Ovary (tissue), 9 donors: Measurements from ENCODE around the gene ANKFN1. TPM values are rescaled to one million over a fixed set of nuclear protein-coding genes. Genes with fewer than 3 reads are reported as not detected.

ENCODE experiments used
- DNase-seq, 5 donors: peaks; one replicate each; pipeline ENCODE4 v3.0.0-alpha.2; 2019 to 2020
- H3K27ac ChIP-seq, 2 donors: fragments of 200-600 bp; one replicate each; pipeline versions ENCODE4 v1.5.1 to v1.8.0; 2019 to 2022
- H3K27me3 ChIP-seq: fragments of 200-600 bp; one replicate; pipeline ENCODE4 v1.8.0; 2022
- H3K36me3 ChIP-seq: fragments of 200-600 bp; sonication (generic); one replicate; pipeline ENCODE4 v1.5.1; 2019
- H3K4me1 ChIP-seq: one replicate; pipeline ENCODE4 v1.8.1; 2013; ENCODE audit warnings: mild to moderate bottlenecking, moderate library complexity; ENCODE audit not compliant: insufficient read depth
- H3K4me3 ChIP-seq: fragments of 200-600 bp; sonication (generic); one replicate; pipeline ENCODE4 v1.5.1; 2017
- H3K9me3 ChIP-seq, 2 donors: fragments of 200-600 bp in 1 of 2; sonication (generic) in 1 of 2; one replicate each; pipeline versions ENCODE4 v1.5.1 to v1.8.1; 2013 to 2019; ENCODE audit warnings: mild to moderate bottlenecking in 1 of 2, moderate library complexity in 1 of 2
- CTCF ChIP-seq, 3 donors: fragments of 450-650 bp in 2 of 3; fragments of 200-600 bp in 1 of 3; IDR thresholded peaks; one replicate each; pipeline versions ENCODE4 v1.5.1 to v1.8.0; 2016 to 2022; ENCODE audit warnings: antibody characterized with exemption in 3 of 3, mild to moderate bottlenecking in 1 of 3
- EP300 ChIP-seq: sonication (generic); formaldehyde crosslinking; IDR thresholded peaks from one replicate; pipeline ENCODE4 v1.6.1; 2017; ENCODE audit warnings: antibody characterized with exemption
- POLR2A ChIP-seq: fragments of 450-650 bp; IDR thresholded peaks from one replicate; pipeline ENCODE4 v1.6.1; 2017; ENCODE audit warnings: antibody characterized with exemption, mild to moderate bottlenecking, moderate library complexity
- WGBS, 3 donors: extraction: QIAGEN DNeasy Blood & Tissue Kit in 1 of 3; methylation state at CpG; one replicate each; pipeline versions ENCODE4 v1.1.5 to v1.1.7; 2013 to 2017; 5-methylcytosine and 5-hydroxymethylcytosine counted together
- intact Hi-C, 4 donors: fragments of 100-400 bp; cut with DNase I; formaldehyde crosslinking; loops; one replicate each; pipeline versions ENCODE4 v1.11.0 to v1.15.1; 2022 to 2023
- polyA plus RNA-seq, 2 donors: library from polyadenylated mRNA; stranded (reverse); fragments of 200-250 nt in 1 of 2; fragments of 350-450 nt in 1 of 2; fragmentation: Illumina TruSeq in 1 of 2; extraction: RNeasy Lipid Tissue Mini Kit (QIAGEN cat#74804) in 1 of 2; gene quantifications; one replicate each; pipeline ENCODE4 v1.2.3, GENCODE V29; 2013 to 2014
- total RNA-seq, 7 donors: library from RNA; depleted of rRNA in 2 of 7; stranded (reverse); fragments of >200 nt in 2 of 7; fragmentation: NEBNext Ultra II Directional in 3 of 7; extraction: Animal tissue kit (Norgen Biotek cat#: 25700) in 3 of 7; gene quantifications; one replicate each; pipeline versions ENCODE4 v1.1.0 to v1.2.4, GENCODE V29; 2016 to 2023
- donor health status: DM: no; HTN: no; CAD: no; lungs with moderate emphysema.
- donor health status: DM: no; HTN: no; CAD: no.
- donor health status: Bipolar disorder and iron deficiency.
- donor health status: DM: yes; HTN: yes; CAD: no.
- donor health status: DM: no; HTN: no; CAD: no.
- donor health status: DM: yes; HTN: yes; CAD: no.

Gene ANKFN1
- total and polyA plus RNA-seq, 9 donors = 0.02 to 4.4 (median 0.54) TPM; not detected in 3

- 33 to 42% (median 40%) methylated on average over 3 of the region's 3 CpGs for WGBS, 3 donors
- Histone ChIP-seq H3K27me3 (no peaks in the 10 kb centered on the region), H3K4me3 (no peak overlapping the region), H3K9me3 (no peaks in the 10 kb centered on the region), H3K36me3 (no peaks in the 10 kb centered on the region), H3K27ac (no peak overlapping the region), H3K4me1 (no peaks in the 10 kb centered on the region)
- intact Hi-C loops = no loop called here
- no peak for DNase-seq
- TF ChIP-seq POLR2A = no peak
- TF ChIP-seq CTCF (IDR thresholded peaks at IDR 0.05) = no peak
These were observed 3.8 kb upstream of the ANKFN1 start for GRCh38 chr17:56149266-56150036.

- H3K27me3 ChIP-seq = no peaks in the 10 kb centered on the region
- intact Hi-C loops = no loop called here
- no peaks in the 10 kb centered on the region for H3K9me3 ChIP-seq
- H3K4me1 ChIP-seq = no peaks in the 10 kb centered on the region
- TF ChIP-seq EP300 (no peak), CTCF (IDR thresholded peaks at IDR 0.05) (no peak), POLR2A (no peak)
- DNase-seq = no peak
- no peak overlapping the region for H3K4me3 ChIP-seq
- H3K36me3 ChIP-seq = no peaks in the 10 kb centered on the region
- WGBS, 3 donors = 70 to 84% (median 75%) methylated on average over 4 of the region's 4 CpGs
- no peak overlapping the region for H3K27ac ChIP-seq
These were observed 2.6 kb upstream of the ANKFN1 start for GRCh38 chr17:56150649-56151048.

- no peaks in the 10 kb centered on the region for H3K27me3 ChIP-seq
- intact Hi-C loops = no loop called here
- no peak overlapping the region for H3K27ac ChIP-seq
- no peaks in the 10 kb centered on the region for H3K4me1 ChIP-seq
- no peak for DNase-seq
- TF ChIP-seq EP300 (no peak), POLR2A (no peak), CTCF (IDR thresholded peaks at IDR 0.05) (no peak)
- H3K4me3 ChIP-seq = no peak overlapping the region
- 83 to 92% (median 90%) methylated on average over 4 of the region's 4 CpGs for WGBS, 3 donors
- no peaks in the 10 kb centered on the region for H3K36me3 ChIP-seq
- no peaks in the 10 kb centered on the region for H3K9me3 ChIP-seq
These were observed 4.6 kb downstream of the ANKFN1 start for GRCh38 chr17:56157845-56158244.

GRCh38 chr17:56158344-56158743 is 5.1 kb downstream of the ANKFN1 start:
- no peaks in the 10 kb centered on the region for H3K9me3 ChIP-seq
- H3K36me3 ChIP-seq = no peaks in the 10 kb centered on the region
- no peak for TF ChIP-seq EP300
- TF ChIP-seq CTCF (IDR thresholded peaks at IDR 0.05) = no peak
- TF ChIP-seq POLR2A = no peak
- WGBS, 3 donors = 44 to 72% (median 51%) methylated on average over 1 of the region's 1 CpG
- H3K27me3 ChIP-seq = no peaks in the 10 kb centered on the region
- H3K4me3 ChIP-seq = no peak overlapping the region
- intact Hi-C loops = no loop called here
- no peaks in the 10 kb centered on the region for H3K4me1 ChIP-seq
- H3K27ac ChIP-seq = no peak overlapping the region
- DNase-seq = no peak
